NCI-H2196 treated with DMSO at 0.1 percent for 48 hours (cell line): ENCODE data around the gene SLC23A1.

Experiments used
- DNase-seq: peaks from one replicate; lab custom pipeline; 2025; ENCODE audit not compliant: unreplicated experiment; lab: John Stamatoyannopoulos, UW

Gene SLC23A1

GRCh38 chr5:139407517-139407916 lies 24.4 kb upstream of the SLC23A1 start:
- DNase-seq: no peak

- no peak for DNase-seq
Measured at GRCh38 chr5:139406963-139407362, 23.9 kb upstream of the SLC23A1 start.

GRCh38 chr5:139404484-139404840 lies 21.4 kb upstream of the SLC23A1 start:
- DNase-seq: no peak

- DNase-seq: peak; percentile 98
Measured at GRCh38 chr5:139403787-139404483, 20.8 kb upstream of the SLC23A1 start, which contains the start of gene SPATA24. Gene SPATA24, minus strand, starts transcription at chr5:139404089. Its CDS starts 29 bp downstream, at chr5:139404060.

- no peak for DNase-seq
Measured at GRCh38 chr5:139403418-139403786, 20.3 kb upstream of the SLC23A1 start.

- DNase-seq: peak; percentile 2
Measured at GRCh38 chr5:139402561-139403158, 19.6 kb upstream of the SLC23A1 start.

GRCh38 chr5:139401546-139401945 lies 18.4 kb upstream of the SLC23A1 start:
- no peak for DNase-seq

GRCh38 chr5:139399501-139400121 lies 16.5 kb upstream of the SLC23A1 start:
- no peak for DNase-seq

GRCh38 chr5:139397921-139398320 lies 14.8 kb upstream of the SLC23A1 start:
- no peak for DNase-seq

- no peak for DNase-seq
Measured at GRCh38 chr5:139396691-139397090, 13.6 kb upstream of the SLC23A1 start.

GRCh38 chr5:139395844-139396640 lies 12.9 kb upstream of the SLC23A1 start:
- no peak for DNase-seq

GRCh38 chr5:139394654-139395566 lies 11.8 kb upstream of the SLC23A1 start, which contains the start of gene PROB1:
Gene PROB1, minus strand, starts transcription at chr5:139395104. Its CDS starts 23 bp downstream, at chr5:139395081.
- no peak for DNase-seq

- no peak for DNase-seq
Measured at GRCh38 chr5:139394123-139394653, 11.1 kb upstream of the SLC23A1 start.

- DNase-seq: no peak
Measured at GRCh38 chr5:139393497-139394122, 10.5 kb upstream of the SLC23A1 start.

- peak; percentile 71 for DNase-seq
Measured at GRCh38 chr5:139392678-139393496, 9.8 kb upstream of the SLC23A1 start.

GRCh38 chr5:139392324-139392677 lies 9.2 kb upstream of the SLC23A1 start:
- DNase-seq: no peak

GRCh38 chr5:139391570-139392323 lies 8.7 kb upstream of the SLC23A1 start:
- no peak for DNase-seq
